ENCODE measurements around the gene SNTG2.

DNA sequence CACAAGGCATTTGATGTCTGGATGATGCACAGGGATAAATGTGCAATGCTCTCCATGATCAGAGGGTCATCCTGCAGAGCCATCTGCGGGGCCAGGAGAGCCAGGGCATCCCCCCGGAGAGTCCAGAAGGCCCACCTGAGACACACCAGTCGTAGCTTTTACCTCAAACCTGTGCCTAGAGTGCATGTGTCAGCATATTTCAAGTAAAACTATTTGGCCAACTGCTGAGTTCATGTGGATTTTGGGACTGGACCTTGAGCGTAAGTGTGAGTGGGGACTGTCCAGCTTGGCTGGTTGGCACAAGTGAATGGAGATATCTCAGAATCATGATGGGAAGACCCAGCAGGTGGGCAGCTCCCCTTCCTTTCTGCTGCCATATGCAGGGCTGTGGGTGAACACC lies 314.8 kb downstream of the SNTG2 start:
- TF ChIP-seq CTCF (IDR thresholded peaks at IDR 0.05; ENCODE audit: low read depth, low read length, poor library complexity, severe bottlenecking) (no peak), EZH2phosphoT487 (IDR thresholded peaks at IDR 0.05; ENCODE audit: borderline replicate concordance, low read length) (no peak)

Data from DOHH2 (cell line).